ENCODE data around the gene VMP1. TPM values are rescaled to one million over a fixed set of nuclear protein-coding genes. Genes with fewer than 3 reads are reported as not detected.
A peak's percentile ranks its signal among the peaks of the same experiment; 100 is the strongest.
"Not testable (repeated sequence)": the region's sequence is repeated elsewhere in the genome, so short reads cannot be mapped to it uniquely, and the experiment has no call there.

VMP1 gene
- total RNA-seq, 1 donor from 2014 or later: 126 TPM

DNA sequence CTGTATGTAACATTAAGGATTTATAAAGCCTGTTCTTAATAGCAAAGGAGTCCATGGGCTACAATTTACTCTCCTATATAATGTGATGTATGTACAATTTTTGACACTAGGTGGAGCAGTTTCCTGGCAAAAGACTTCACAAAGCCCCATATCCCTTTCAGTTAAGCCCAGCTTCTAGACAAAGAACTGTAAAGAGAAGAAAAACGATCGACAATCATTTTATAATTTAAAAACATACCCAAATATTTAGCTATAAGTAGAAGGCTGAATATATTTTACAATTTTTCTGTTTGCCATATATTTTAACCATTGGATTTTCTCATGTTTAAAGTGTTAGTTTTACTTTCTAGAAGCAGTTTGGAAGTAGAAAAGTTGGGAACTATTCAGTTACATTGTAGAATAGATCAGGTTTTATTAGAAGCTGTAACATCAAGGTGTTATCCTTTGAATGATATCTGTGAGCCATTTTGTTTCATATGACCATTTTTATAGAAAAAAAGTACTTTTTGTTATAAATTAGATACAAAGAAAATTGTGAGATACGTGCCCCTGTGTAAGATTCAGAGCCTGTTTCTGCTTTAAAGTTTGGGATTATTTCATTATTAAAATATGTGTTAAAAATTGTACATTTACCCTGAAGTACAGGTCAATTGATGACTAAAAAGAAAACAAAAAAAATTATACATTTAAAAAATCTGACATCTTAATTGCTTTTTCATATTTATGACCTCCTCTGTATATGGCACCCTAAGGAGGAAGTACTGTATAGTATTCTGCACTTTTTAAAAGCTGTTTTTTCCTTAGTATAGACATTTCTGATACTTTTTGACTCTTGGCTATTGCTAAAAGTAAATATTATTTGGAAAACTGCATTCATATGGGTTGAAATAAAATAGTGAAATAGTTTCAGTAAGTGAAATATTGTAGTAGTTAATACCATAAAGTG lies 46.3 kb downstream of the VMP1 start:
- DNase-seq (ENCODE audit: low read depth in 2 of 2): peak; percentile 92 to 93

DNA sequence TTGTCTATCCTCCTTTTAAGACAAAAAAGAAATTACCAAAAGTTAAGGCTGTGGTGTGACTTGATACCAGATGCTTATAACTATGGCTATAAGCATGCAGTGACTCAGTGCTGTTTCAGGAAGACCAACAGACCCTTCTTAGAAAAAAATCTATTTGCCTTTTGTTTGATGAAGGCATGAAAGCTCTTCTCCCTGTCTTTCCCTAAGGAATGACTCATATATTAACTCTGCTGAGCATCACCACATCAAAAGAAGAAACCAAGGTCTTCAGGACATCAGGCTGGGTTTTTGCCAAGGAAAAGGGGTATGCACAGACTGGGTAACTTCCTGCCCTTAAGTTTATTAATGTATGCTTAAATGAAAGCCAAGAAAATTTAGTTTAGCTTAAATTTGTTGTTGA lies 47.1 kb downstream of the VMP1 start:
- peak; percentile 29 to 96 for DNase-seq (ENCODE audit: low read depth in 2 of 2)

DNA sequence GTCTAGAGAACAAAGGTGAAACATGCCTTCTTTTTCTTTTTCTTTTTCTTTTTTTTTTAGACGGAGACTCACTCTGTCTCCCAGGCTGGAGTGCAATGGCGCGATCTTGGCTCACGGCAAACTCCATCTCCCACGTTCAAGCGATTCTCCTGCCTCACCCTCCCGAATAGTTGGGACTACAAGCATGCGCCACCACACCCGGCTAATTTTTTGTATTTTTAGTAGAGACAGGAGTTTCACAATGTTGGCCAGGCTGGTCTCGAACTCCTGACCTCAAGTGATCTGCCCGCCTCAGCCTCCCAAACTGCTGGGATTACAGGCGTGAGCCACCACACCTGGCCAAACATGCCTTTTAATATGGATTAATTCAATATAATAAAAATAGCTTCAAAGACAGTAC lies 47.6 kb downstream of the VMP1 start:
- DNase-seq (ENCODE audit: low read depth in 2 of 2): not testable (repeated sequence)

DNA sequence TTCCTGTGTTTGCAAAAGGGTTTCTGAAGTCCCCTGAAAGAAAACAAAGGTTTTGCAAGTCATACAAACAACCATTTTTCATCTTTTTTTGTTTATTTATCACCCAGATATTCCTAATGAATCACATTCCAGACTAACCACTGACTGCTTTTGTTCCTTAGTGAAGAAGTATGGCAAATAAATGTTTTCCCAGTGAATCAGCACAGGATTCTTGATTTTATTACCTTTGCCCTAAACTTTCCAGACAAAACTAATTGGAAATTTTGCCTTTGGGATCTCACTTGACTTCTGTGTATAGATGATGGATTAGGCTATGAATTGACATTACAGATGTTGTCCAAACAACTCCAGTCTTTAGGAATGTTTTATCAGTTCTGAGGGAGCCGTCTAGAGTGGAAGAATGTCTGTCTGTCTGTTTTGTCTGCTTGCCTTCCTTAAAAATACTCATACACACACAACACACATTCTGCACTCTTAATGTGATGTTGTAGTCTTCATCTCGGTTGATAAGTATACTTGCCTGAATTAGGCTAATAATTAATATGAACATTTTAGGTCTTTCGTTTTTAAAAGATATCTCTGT lies 48.9 kb downstream of the VMP1 start:
- peak; percentile 65 to 92 for DNase-seq (ENCODE audit: low read depth in 2 of 2)

DNA sequence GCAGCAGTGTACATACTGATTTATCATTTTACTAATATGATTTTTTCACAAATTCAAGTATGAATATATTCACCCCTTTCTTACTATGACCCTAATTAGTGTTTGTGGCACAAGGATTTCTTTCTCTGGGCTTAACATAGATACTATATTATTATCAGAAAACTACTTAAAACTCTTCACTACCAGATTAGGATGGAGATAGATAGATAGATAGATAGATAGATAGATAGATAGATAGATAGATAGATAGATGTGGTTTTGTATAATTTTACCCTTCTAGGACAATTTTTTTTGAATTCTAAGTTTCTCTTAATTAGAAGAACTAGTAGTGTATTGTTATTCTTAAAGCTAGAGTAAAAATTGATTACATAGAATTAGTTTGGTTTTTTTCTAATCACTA lies 49.6 kb downstream of the VMP1 start:
- no peak for DNase-seq (ENCODE audit: low read depth in 2 of 2)

DNA sequence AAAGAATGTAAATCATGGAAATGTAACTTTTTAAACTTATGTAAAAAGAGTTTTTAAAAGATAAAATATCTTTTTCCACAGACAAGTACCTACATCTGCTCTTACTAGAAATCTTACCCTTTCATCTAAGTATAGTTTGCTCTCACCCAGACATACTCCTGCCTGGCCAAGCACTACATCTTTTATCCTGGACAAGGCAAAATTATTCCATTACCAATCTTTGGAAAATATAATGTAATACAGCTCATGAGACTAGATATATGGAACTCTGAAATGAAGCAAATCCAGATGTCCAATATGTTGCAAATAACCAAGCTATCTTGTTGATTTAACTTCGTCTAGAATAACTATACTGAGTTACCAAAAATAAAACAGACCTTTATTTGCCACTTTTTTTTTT lies 50.0 kb downstream of the VMP1 start:
- peak in 1 of 2 donors; percentile 37 for DNase-seq (ENCODE audit: low read depth in 2 of 2)

DNA sequence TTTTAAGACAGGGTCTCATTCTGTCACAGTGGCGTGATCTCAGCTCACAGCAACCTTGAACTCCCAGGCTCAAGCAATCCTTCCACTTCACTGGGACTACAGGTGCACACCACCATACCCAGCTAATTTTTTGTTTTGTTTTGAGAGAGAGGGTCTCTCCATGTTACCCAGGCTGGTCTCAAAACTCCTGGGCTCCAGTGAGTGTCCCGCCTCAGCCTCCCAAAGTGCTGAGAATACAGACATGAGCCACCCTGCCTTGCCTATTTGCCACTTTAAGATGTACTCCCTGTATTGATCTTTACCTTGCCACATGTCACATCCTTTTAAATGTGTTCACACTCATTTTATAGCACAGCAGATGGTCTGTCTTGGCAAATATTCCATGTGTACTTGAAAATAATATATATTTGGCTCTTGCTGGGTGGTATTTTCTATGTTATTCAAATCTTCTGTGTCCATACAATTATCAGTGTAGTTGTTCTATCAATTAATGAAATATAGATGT lies 50.5 kb downstream of the VMP1 start:
- DNase-seq (ENCODE audit: low read depth in 2 of 2): no peak

DNA sequence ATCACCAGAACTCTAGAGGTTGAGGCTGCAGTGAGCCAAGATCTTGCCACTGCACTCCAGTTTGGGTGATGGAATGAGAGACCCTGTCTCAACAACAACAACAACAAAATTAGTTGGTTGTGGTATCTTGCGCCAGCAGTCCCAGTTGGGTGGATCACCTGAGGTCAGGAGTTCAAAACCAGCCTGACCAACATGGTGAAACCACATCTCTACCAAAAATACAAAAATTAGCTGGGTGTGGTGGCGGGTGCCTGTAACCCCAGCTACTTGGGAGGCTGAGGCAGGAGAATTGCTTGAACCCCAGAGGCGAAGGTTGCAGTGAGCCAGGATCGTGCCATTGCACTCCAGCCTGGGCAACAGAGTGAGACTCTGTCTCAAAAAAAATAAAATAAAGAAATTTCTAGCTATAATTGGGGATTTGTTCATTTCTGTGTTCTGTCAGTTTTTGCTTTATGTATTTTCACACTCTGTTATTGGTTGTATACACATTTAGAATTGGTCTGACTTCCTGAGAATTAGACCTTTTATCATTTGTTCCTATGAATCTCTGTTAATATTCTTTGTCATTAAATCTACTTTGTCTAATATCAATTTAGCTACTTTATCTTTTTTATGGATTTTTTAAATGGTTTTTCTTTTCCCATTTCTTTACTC lies 51.7 kb downstream of the VMP1 start:
- not testable (repeated sequence) for DNase-seq (ENCODE audit: low read depth in 2 of 2)

DNA sequence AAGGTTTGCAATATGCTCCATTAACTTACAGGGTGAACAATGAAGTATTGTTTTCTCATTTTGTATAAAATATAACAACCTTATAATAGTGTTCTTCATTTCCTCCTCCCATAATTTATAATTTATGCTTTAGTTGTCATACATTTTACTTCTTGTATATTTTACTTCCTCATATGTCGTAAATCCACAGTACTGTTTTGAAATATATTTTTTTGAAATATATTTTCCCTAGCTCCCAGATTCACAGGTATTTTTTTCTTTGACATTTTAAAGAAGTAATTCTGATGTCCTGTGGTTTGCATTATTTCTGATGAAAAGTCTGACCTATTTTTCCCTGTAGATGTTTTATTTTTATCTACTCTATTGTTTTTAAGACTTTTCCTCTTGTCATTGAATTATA lies 52.7 kb downstream of the VMP1 start:
- DNase-seq (ENCODE audit: low read depth in 2 of 2): no peak

DNA sequence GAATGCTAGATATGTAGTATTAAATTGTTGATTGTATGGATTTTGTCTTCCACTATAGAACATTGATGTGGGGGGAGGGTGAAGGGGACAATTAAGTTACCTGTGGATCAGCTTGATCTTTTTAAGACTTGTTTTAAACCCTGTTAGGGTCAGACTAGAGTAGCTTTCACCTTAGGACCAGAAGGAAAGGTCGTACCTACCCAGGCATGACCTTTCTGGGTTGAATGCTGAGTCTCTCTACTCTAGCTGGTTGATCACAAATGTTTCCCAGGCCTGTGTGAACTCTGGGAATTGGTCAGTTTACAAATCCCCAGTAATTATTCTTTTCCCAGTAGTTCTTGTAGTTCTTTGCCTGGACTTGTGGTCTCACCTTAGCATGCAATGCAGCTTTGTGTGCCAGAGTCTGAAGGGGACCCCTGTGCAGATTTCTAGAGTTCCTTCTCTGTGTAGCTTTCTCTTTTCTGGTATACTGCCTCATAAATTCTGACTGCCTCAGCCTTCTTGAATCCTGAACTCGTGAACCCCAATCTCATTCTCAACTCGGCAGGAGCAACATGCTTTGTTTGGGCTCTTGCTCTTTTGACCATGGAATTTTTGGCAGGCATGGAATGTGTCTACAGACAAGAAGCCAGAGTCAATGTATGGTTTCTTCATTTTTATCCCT lies 54.1 kb downstream of the VMP1 start:
- DNase-seq (ENCODE audit: low read depth in 2 of 2): no peak

DNA sequence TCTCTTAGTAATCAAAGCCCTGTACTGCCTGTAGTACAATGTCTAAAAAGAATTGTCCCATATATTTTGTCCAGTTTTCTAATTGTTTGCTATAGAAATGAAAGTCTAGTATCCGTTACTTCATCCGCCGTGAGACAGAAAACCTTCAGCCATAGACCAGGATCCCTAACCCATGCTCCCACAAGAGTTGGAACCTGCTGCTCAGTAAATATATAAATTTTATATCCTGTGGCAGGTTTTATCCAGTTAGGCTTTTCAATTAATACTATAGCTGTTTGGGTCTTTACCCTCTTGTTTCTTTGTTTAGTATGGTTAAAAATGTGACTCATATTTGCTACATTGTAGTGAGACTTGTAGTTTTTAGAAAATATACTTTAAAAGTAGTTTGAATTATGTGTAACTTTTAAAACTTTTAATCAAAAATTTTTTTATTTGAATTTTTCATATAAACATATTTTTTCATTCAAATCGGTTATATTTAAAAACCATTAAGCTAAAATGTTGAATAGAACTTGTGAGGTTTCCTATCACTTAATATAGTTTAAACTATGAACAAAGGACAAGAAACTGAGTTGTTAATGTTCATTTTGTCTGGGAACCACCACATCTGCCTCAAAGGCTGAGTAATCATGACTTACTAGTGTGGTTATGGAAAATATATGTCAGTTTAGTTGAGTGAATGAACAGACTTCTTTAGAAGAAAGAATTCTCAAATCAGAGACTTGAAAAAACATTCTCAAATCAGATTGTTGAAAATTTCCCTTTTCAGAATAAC lies 54.8 kb downstream of the VMP1 start:
- peak; percentile 63 to 76 for DNase-seq (ENCODE audit: low read depth in 2 of 2)

DNA sequence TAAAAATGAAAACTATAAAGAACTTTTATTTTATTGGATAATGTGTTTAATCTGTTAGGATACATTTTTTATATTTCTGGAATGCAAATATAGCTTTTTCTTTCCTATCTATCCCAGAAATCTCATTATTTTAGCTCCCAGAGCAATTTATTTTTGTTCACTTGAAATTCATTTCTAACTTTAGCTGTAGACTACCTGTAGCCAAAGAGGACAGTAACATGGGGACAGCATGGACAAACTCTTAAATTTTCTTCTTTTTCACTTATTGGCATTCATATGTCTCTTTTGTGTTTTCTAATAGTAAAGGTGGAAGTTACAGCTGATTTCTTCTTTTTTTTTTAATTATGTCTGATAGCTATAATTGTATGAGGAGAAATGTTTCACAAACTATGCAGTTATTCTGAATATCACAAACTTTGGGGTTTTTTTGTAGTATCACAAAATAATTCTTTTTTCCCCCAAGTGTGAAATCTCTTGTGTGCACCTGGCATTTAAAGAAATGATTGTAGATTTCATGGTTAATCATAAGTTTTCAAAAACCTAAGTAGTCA lies 55.4 kb downstream of the VMP1 start:
- no peak for DNase-seq (ENCODE audit: low read depth in 2 of 2)

DNA sequence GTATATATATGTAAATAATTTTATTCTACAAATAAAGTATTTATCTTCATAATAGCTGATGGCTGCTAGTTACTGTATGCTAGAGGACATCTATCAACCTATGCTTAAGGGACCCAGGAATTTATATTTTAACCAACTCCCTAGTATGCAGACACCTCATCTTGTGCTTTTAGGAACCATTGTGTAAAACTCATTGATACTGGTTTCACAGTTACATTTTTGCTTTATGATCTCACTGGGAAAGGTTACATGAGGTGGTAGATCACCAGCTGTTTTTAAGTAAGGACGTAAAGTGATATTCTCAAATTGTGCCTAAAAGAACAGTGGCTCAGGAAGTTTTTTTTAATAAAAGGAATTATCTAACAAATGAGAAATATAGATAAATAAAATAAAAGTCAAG lies 56.4 kb downstream of the VMP1 start:
- DNase-seq (ENCODE audit: low read depth in 2 of 2): peak; percentile 56 to 81

DNA sequence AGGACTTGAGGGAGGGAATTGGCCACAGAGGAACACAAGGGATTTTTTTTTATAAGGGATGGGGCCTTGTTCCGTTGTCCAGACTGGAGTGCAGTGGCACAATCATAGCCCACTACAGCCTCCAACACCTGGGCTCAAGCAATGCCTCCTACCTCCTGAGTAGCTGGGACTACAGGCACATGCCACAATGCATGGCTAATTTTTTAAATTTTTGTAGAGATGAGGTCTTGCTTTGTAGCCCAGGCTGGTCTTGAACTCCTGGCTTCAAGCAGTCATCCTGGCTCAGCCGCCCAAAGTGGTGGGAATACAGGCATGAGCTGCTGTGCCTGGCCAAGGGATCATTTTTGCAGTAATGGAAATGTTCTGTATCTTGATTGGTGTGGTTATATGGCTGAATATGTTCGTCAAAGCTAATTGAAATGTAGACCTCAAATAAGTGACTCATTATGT lies 56.9 kb downstream of the VMP1 start:
- DNase-seq (ENCODE audit: low read depth in 2 of 2): no peak

DNA sequence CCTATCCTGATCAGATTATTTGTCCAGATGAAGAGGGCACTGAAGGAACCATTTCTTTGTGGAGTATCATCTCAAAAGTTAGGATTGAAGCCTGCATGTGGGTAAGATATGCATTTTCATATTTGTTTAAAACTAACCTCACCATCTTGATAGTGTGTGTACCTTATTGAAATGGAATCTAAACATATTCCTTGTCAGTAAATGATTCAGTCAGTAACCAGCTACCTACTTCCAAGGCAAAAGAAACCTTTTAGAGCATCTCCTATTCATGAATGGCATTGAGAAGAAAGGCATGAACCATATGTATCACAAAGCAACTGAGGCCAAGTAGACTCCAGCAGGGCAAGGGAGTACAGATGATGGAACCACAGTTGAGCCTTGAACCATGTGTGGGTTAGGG lies 57.6 kb downstream of the VMP1 start:
- DNase-seq (ENCODE audit: low read depth in 2 of 2): no peak

DNA sequence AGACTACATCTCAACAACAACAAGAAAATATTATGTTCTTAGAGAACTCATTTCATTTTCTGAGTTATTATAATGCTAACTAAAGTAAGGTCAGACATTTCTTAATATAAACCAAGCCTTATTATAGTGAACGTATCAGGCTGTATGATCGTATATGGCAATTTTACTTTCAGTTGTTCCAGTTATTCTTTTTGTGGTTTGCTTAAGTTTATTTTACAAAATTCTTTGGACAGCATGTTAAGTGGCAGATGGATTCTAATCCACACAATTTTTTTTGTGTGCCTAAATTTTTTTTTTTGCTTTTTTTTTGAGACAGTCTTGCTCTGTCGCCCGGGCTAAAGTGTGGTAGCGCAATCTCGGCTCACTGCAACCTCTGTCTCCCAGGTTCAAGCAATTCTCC lies 59.0 kb downstream of the VMP1 start:
- DNase-seq (ENCODE audit: low read depth in 2 of 2): no peak

DNA sequence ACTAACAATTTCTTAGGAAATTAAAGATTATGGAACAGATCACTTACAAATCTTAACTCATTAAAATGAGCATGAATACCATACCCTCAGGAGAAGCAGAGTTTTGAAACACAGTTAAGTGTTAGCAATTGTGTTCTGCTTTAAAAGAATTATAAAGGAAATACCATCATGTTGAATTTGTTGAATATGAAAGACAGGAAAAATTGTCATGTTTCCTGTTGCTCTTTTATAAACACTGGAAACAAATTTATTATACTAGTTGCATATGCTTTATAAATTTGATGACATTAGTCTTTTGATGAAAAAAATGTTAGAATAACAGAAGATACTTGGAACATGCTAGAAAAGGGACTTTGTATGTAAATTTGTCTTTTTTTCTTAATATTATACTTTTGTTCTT lies 59.7 kb downstream of the VMP1 start:
- peak; percentile 83 to 85 for DNase-seq (ENCODE audit: low read depth in 2 of 2)

DNA sequence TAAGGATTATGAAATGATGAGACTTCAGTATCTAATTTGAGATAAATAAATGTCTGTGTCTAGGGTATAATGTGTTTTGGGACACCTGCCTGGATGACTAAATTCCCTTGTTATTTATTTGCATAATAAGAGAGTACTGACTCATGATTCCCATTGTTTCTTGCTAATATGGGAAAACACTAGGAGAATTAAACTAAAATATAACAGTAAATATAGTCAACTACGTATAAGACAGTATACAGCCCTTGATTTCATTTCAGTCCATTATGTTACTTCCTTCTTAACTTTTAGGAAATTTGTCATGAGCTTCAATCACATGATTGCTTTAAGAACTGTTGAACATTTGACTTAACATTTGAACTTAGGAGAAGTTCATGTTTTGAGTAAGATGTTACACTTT lies 62.4 kb downstream of the VMP1 start:
- DNase-seq (ENCODE audit: low read depth in 2 of 2): peak; percentile 61 to 88

DNA sequence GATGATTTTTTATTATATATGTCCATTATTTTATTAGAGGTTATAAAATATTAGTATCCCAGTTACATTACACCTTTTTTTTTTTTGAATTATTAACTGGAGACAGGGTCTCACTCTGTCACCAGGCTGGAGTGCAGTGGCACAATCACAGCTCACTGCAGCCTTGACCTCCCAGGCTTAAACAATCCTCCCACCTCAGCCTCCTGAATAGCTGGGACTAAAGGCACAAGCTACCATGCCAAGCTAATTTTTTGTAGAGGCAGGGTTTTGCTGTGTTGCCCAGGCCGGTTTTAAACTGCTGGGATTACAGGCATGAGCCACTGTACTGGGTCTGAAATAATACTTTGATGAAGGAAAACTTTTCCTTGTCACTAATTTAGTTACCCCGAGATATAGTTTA lies 63.6 kb downstream of the VMP1 start:
- DNase-seq (ENCODE audit: low read depth in 2 of 2): no peak

DNA sequence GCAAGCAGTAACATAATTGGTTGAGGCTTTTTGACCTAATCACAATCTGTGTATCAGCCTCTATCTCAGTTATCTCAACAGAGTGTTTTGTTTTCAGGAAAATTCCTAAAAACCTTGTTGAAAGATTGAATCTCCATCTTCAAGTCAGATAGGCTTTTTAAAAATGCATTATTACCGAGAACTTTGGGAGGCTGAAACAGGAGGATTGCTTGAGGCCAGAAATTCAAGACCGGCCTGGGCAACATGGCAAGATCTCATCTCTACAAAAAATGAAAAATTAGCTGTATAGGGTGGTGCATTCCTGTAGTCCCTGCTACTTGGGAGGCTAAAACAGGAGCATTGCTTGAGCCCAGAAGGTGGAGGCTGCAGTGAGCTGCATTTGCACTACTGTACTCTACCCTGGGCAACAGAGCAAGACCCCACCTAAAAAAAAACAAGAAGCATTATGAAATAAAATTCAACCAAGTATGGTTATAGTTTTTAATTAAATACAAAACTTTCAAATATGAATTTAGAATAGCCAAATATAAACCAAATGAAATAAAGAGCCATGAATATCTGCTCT lies 68.4 kb downstream of the VMP1 start:
- DNase-seq (ENCODE audit: low read depth in 2 of 2): no peak
